ENCODE measurements around the gene DTNB.
A peak's percentile ranks its signal among the peaks of the same experiment; 100 is the strongest.
"Not testable (repeated sequence)": the region's sequence is repeated elsewhere in the genome, so short reads cannot be mapped to it uniquely, and the experiment has no call there.

The DTNB gene

DNA sequence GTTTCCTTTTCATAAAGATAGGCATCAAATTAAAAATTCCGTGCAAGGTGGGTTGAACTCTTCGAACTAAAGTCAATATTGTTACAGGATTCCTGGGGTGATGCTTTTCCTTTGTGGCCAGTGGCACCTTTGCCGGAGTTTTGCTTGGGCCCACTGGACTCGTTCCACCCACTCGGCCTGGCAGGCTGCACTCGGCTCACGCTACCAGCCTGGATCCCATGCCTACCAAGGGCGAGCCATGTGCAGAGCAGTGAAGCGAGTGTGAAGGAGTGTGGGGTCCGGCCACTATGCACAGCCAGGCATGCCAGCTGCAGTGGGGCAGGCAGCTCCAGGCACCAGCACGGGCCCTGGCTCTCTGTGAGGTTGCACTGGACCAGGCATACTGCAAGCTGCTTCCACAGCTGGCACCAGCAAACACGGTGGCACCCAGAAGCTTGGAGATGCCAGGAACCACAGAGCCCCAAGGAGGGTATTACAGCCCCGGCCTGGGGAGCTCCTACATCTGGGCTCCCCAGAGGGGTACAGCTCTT lies 83.6 kb downstream of the DTNB start:
- DNase-seq (ENCODE audit: low read depth in 3 of 3) = no peak

DNA sequence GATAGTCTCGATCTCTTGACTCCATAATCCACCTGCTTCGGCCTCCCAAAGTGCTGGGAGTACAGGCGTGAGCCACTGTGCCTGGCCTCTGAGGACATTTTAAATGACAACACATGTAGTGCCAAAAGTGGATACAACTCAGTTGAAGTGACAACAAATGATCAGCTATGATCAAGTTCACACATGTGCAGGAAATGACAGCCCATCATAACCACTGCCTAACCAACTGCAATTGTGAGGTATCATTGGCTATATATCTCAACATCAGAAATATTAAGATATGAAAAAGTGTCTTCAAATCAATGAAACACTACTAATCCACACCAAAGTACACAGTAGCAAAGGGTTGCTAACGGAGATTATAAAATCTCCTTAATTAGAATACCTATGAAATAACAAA lies 84.8 kb downstream of the DTNB start:
- no peak for DNase-seq (ENCODE audit: low read depth in 3 of 3)

DNA sequence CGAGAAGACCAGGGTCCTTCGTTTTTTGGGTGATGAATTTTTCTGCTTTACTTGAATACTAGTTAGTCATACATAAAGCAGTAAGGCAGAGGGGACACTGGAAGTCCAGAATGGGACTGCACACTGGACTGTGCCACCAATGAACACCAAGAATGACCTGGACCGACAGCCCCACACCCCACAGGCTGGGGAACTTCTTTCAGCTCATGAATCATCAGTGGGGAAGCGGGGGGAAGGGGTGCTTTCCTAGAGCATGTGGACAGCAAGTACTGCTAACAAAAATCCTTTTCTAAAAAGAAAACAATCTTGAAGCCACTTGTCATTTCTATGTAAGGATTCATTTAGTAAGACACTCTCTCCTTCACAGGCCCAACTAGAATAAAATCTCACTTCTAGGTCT lies 86.0 kb downstream of the DTNB start:
- DNase-seq (ENCODE audit: low read depth in 3 of 3) = no peak

DNA sequence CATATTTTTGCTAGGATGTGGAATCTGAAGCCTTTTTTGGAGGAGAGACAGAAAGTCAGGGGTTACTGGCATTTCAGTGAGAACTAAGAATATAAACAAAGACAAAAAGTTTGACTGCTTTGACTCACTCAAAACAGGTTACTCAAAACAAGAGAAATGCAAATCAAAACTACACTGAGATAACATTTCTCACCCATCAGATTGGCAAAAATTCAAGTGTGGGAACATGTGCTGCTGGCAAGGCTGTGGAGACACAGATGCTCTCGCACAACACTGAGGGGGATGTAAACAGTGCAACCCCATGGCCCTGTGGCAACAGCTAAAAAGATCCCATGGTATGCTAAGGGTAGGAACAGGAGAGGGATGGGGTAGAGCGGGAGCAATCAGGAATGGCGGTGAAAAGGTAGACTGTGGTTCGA lies 86.6 kb downstream of the DTNB start:
- no peak for DNase-seq (ENCODE audit: low read depth in 3 of 3)

DNA sequence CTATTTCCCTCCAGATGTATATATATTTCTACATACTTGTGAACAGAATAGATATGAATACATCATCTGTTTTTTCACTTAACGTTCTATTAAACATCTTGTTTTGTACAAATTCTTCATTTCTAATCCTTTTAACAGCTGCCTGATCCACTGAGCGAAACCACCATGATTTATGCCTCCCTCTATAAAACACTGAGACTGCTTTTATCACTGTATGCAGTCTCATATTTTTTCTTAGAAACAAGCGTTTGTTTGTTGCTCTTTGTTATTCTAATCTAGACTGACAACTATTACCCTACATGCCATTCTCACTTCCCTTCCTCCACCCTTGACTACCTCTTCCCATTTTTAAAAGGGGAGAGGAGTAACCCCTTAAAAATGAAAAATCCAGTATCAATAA lies 88.2 kb downstream of the DTNB start:
- DNase-seq (ENCODE audit: low read depth in 3 of 3) = no peak

DNA sequence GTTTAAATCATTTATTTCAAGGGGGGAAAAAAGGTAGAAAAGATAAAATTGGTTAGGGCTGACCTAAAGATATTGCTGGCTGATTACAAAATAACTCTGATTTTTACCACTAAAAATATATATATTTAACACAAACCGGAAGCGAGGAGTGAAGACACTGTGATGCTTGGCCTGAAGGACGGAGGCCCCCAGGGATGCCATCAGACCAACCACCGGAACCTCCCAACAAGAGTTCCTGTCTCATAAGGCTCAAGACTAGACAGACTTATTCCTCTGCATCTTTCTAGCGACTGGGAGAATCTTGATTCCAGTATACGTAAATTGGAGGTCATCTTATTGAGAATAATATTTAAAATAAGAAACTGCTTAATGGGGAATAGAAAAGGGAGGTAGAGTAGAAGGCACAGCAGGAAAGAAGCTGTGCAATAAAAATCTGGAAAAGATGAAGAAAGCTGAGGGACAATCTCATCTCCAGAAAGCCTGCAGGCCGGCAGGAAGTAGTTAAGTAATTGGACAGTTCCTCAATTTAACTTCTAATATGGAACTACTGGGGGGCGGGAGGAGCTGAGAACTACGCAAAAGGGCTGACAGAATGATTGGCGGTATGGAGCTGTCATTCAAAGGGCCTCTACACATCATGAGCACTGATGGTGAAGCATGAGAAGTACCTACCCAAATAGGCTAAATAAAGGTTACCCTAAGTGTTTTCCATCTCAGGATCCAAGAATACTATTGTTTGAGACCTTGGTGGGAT lies 91.1 kb downstream of the DTNB start:
- no peak for DNase-seq (ENCODE audit: low read depth in 3 of 3)

DNA sequence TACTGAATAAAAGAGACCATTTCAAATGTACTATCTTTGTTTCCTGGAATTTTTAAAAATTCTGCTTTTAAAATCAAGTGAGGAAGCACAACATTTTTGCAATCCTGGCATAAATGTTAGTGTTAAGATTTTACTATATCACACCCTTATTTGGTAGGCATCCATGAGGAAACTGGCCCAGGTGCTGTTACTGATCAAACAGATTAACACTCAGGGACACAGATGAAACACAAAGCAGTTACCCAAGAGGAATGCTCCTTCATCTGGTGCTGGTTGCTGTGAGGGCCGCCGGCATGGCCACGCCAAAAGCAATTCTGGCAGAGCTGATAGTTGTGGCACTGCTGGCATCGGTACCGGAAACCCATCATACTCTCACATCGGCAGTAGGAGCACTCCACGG lies 96.8 kb downstream of the DTNB start:
- no peak for DNase-seq (ENCODE audit: low read depth in 3 of 3)

DNA sequence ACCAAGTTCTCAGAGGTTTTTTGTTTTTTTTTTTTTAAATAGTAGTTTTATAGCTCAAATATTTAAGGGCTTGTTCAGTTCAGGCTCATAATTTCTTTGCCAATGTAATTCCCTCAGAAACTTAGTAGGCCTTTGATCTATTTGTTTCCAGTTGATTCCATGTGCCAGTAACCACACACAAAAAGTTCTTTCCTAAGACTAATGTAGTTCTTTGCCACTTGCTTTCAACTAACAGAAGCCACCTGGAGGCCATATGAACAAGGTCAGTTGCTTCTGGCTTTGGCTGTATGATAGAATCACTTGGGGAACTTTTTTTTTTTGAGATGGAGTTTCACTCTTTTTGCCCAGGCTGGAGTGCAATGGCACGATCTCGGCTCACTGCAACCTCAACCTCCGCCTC lies 100.7 kb downstream of the DTNB start:
- no peak for DNase-seq (ENCODE audit: low read depth in 3 of 3)

DNA sequence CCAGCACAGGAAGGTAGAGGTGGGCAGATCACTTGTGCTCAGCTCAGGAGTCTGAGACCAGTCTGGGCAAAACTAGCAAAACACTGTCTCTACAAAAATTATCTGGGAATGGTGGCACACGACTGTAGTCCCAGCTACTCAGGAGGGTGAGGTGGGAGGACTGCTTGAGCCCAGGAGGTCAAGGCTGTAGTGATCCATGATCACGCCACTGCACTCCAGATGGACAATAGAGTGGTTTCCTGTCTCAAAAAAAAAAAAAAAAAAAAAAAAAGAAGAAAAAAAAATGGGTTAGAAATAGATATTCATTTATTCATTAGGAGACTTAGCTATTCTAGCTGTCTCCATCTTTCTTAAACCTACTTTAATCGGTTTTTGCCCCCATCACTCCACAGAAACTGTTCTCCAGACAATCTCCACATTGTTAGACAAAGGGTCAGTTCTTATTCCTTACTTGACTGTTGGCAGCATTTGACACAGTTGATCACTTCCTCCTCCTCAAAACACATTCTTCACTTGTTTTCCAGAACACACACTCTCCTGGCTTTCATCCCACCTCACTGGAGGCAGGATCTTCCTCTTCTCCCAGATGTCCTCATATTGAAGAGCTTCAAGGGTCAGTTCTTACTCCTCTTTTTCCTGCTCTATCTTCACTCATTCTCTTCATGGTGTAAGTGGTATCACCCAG lies 103.1 kb downstream of the DTNB start:
- no peak for DNase-seq (ENCODE audit: low read depth in 3 of 3)

DNA sequence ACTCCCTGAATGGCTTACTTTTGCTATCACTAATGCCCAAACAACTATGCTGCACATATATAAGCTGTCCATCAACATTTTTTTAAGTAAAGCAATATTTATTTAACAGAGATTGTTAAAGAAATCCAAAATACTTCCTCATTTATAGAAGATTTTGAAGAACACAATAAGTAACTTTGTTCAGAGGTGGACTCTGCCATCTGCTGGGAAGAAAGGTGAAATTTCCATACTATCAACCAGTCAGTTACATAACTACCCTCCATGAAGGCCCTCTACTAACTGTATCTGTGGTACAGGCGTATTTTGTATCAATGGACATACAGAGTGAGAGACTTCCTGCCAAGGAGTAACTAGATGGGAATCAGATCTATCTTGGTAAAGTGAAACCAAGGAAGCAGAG lies 106.0 kb downstream of the DTNB start:
- no peak for DNase-seq (ENCODE audit: low read depth in 3 of 3)

DNA sequence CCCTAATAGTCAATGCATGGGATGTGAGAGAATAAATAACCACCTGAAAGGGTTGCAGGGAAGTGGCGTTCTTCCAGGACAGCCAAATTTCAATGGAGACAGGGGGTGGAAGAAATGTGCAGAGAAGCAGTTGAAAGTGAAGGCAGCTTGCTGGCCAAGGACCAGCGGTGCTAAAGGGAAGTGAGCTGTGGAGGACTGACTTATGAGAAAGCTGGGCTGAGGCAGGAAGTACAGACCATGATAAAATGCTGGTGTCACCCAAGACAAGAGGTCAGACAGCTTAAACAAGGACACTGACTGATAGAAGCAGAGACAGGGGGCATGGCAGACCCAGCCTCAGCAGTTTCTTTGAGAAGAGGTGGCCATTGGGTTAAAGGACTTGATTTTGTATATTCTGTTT lies 106.7 kb downstream of the DTNB start:
- DNase-seq (ENCODE audit: low read depth in 3 of 3) = no peak

DNA sequence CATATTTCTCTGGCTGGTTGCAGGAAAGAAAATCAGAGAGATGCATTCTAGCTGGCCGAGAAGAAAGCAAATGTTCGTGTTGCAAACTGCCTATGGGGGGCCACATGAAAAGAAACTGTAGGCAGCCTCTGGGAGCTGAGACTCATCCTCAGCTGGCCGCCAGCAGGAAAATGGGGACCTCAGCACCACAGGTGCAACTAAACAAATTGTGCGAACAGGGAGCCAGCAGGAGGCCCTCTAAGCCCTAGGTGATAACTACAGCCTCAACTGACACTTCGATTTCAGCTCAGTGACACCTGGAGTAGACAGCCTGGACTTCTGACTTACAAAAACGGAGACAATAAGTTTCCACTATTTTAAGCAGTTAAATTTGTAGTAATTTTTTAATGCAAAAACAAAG lies 107.3 kb downstream of the DTNB start:
- DNase-seq (ENCODE audit: low read depth in 3 of 3) = no peak

DNA sequence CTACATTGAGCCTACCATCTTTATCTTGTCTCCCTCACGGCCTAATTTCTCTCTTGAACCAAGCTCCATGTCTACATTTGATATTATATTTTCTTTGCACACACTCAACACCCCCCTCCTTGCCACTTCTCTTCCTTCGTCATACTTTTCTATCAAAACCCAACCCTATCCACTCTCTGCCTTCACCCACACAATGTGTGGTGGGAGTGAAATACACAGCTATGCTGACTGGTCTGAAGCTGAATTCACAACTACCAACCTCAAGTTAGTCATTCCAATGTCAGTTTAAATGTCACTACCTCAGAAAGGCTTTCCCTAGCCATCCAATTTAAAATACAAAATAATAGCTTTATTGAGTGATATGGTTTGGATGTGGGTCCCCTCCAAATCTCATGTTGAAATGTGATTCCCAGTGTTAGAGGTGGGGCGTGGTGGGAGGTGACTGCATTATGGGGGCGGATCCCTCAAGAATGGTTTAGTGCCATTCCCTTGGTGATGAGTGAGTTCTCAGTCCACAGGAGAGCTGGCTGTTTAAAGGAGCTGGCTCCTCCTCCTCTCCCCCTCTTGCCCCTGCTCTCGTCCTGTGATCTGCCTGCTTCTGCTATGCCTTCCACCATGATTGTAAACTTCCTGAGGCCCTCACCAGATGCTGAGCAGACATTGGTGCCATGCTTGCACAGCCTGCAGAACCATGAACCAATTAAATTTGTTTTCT lies 112.1 kb downstream of the DTNB start:
- peak in 1 of 3 experiments; percentile 34 for DNase-seq (ENCODE audit: low read depth in 3 of 3)

DNA sequence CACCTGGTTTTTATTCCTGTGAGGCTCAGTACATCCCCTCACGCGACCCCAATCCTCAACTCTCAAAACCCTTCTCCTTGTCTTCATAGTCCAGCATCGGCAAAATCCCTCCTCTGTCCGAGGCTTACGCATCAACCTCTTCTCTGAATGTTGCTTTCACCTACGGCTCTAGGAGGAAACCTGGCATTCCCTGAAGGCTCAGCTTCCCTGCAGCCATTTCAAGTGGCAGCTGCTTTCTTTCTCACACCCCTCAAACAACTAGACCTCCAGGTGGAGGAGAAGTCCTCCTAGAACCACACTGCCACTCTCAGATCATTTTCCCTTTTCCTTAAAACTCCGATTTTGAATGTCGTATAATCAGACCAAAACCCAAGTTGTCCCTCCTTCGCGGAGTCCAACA lies 114.2 kb downstream of the DTNB start:
- no peak for DNase-seq (ENCODE audit: low read depth in 3 of 3)

DNA sequence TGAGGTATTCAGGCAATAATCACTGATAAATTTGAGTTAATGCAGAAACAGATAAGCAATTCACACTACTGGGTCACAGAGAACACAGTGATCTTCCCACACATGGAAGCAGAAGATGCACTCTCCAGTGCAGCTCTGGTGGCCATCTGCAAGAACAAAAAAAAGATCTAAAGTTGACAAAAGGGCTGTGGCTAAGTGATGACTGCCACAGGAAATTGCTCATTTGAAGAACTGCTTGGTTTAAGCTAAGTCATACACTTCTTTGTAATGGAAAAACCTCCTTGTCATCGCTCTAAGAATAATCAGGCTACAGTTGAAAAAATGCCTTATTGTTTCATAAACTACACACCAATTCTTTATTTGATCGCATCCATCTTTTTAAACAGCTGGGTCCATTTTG lies 115.1 kb downstream of the DTNB start:
- DNase-seq (ENCODE audit: low read depth in 3 of 3) = peak; percentile 5 to 25 (median 14)

DNA sequence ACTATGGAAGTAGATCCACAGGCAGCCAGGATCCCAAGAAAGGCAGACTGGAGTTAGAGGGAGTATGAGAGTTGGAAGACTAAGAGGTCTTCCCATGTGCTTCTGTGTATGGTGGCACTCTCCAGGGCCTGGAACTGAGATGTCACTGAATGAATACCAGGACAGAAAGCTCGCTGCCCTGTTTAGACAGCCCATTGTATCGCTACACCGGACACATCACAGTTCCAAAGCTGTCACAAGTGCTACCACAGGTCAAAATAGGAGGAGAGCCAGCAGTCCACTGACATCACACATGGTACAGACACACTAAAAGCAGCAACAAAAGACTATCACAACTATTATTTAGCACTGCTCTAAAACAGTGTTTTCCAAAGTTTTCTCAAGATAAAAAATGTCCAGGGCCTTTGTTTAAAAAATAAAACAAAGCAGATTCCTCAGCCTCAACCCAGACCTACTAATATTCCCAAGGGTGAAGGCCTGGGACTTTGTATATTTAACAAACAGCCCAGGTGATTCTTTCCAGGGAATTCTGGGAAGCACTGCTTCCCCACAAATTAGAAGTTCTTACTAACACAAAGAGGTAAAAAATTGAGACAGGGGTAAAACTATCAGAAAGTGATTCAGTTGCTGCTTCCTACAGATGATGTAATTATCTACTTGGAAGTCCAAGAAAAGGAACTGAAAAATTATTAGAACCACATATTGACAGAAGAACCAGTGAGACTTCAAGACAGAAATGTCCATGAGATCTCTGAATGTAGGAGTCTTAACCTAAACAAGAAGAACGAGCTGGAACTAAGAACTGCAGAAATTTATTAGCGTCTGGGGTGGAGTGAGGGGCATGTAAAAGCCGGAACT lies 116.0 kb downstream of the DTNB start:
- DNase-seq (ENCODE audit: low read depth in 3 of 3) = no peak

DNA sequence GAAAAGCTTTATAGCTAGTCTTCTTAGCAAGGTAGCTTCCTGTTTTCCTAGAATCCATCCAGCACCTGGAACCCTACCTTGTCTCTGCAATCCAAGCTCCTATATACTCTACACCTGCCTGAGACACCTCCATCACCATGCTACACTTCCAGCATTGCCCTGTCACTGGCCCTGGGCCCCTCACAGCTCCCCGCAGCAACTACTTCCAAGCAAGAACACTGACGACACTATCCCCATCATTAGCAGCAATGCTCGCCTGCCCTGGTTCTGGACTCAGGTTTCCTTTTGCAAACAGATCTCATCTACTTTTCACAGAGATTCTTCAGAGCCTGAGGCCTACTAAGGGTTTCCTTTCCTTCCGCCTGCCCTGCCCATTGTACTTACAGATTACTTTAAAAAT lies 121.1 kb downstream of the DTNB start:
- DNase-seq (ENCODE audit: low read depth in 3 of 3) = no peak

DNA sequence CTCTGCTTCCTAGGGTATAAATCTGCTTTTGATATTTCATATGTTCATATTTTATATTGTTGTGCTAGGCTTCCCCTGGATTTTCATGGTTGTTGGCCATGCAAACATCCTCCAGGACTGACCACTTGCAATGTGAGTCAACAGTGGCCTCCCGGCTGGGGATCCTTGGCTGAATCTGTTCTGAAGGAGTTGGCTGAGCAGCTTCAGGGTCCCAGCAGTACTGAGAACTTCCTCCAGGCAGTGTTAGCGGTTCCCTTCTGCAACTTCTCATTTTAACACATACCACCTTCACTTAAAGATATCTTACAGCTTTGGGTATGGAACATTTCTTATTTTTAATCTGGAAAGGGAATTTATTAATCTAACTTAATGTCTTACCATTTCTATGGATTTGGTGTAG lies 122.1 kb downstream of the DTNB start:
- DNase-seq (ENCODE audit: low read depth in 3 of 3) = no peak

DNA sequence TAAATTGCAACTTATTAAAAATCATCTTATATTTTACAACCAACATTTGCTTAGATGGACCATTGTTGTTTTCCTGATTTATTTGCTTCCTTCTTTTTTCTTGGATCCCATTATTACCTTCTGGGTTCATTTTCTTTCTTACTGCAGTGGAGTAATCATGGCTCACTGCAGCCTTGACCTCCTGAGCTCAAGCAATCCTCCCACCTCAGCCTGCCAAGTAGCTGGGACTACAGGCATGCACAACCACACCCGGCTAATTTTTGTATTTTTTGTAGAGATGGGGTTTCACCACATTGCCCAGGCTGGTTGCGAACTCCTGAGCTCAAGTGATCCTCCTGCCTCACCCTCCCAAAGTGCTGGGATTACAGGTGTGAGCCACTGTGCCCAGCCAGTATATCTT lies 123.8 kb downstream of the DTNB start:
- DNase-seq (ENCODE audit: low read depth in 3 of 3) = not testable (repeated sequence)

DNA sequence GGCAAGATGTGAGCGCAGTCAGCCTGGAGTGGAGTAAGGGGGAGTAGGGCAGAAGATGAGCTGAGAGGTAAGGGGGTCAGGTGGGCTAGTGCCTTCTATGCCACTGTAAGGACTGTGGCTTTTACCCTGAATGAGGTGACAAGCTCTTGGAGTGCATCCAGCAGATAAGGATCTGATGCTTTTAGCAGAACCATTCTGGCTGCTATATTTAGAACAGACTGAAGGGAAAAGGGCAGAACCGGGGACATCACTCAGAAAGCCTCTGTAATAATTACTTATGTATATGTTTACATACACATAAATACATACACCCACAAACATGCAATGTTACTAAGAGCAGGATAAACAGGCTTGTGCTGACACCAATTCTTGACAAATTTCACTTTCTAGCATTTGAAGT lies 124.8 kb downstream of the DTNB start:
- no peak for DNase-seq (ENCODE audit: low read depth in 3 of 3)

DNA sequence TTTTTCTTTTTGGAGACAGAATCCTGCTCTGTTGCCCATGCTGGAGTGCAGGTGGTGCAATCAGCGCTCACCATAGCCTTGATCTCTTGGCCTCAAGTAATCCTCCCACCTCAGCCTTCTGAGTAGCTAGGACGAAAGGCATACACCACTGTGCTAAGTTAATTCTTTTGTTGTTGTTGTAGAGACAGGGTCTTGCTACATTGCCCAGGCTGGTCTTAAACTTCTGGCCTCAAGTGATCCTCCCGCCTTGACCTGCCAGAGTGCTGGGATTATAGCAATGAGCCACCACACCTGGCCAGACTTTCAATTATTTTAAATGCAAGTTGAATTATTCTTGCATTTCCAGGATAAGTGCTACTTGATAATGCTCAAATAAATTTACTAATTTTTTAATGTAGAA lies 126.5 kb downstream of the DTNB start:
- no peak for DNase-seq (ENCODE audit: low read depth in 3 of 3)

DNA sequence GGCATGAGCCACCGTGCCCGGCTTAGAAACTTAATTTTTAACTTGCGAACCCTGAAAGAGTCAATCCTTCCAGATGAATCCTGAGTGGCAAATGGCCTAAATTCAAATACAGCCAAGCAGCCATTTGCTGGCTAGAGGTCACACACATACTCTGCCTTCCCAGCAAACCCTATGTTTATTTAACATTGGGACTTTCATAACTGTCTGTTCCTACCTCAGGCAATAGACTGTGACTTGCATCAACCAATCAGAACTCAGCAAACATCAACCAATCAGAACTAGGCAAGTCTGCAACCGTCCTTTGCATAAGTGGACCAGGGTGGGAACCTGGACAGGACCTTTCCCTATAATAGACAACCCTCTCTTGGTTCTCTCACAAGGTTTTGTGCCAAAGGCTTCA lies 127.5 kb downstream of the DTNB start:
- no peak for DNase-seq (ENCODE audit: low read depth in 3 of 3)
